ENCODE results near the gene EZH1. TPM values are rescaled to one million over a fixed set of nuclear protein-coding genes. Genes with fewer than 3 reads are reported as not detected.

EZH1 gene
- total RNA-seq, 1 donor from 2014 or later = 32.2 TPM

- Mint-ChIP-seq H3K27ac (ENCODE audit: unreplicated experiment) (peak overlapping the region; percentile 87), H3K4me1 (ENCODE audit: low read depth, unreplicated experiment) (peaks cover 16% of the 10 kb centered on the region), H3K27me3 (ENCODE audit: unreplicated experiment) (peaks cover 22% of the 10 kb centered on the region), H3K9me3 (ENCODE audit: unreplicated experiment) (peaks cover 15% of the 10 kb centered on the region), H3K36me3 (ENCODE audit: unreplicated experiment) (peaks cover 1% of the 10 kb centered on the region), H3K4me3 (ENCODE audit: unreplicated experiment) (peak overlapping the region; percentile 74)
- TF ChIP-seq CTCF (IDR thresholded peaks at IDR 0.05; ENCODE audit: partially characterized antibody, unreplicated experiment) = no peak
- no peak for DNase-seq
Measured at GRCh38 chr17:42680331-42680808, 64.5 kb downstream of the EZH1 start.

GRCh38 chr17:42679492-42680330, 65.1 kb downstream of the EZH1 start:
- peaks cover 23% of the 10 kb centered on the region for H3K27me3 Mint-ChIP-seq (ENCODE audit: unreplicated experiment)
- peak overlapping the region; percentile 80 for H3K4me3 Mint-ChIP-seq (ENCODE audit: unreplicated experiment)
- H3K4me1 Mint-ChIP-seq (ENCODE audit: low read depth, unreplicated experiment) = peaks cover 16% of the 10 kb centered on the region
- no peaks in the 10 kb centered on the region for H3K36me3 Mint-ChIP-seq (ENCODE audit: unreplicated experiment)
- peaks cover 16% of the 10 kb centered on the region for H3K9me3 Mint-ChIP-seq (ENCODE audit: unreplicated experiment)
- H3K27ac Mint-ChIP-seq (ENCODE audit: unreplicated experiment) = peak overlapping the region; percentile 100
- peak; percentile 90 for DNase-seq
- TF ChIP-seq CTCF (IDR thresholded peaks at IDR 0.05; ENCODE audit: partially characterized antibody, unreplicated experiment) = peak; percentile 95

- Mint-ChIP-seq H3K36me3 (ENCODE audit: unreplicated experiment) (no peaks in the 10 kb centered on the region), H3K4me1 (ENCODE audit: low read depth, unreplicated experiment) (peaks cover 15% of the 10 kb centered on the region), H3K4me3 (ENCODE audit: unreplicated experiment) (peak overlapping the region; percentile 89), H3K27ac (ENCODE audit: unreplicated experiment) (peak overlapping the region; percentile 100), H3K27me3 (ENCODE audit: unreplicated experiment) (peaks cover 26% of the 10 kb centered on the region), H3K9me3 (ENCODE audit: unreplicated experiment) (peaks cover 16% of the 10 kb centered on the region)
- no peak for TF ChIP-seq CTCF (IDR thresholded peaks at IDR 0.05; ENCODE audit: partially characterized antibody, unreplicated experiment)
- no peak for DNase-seq
Measured at GRCh38 chr17:42678951-42679491, 65.8 kb downstream of the EZH1 start.

- Mint-ChIP-seq H3K4me3 (ENCODE audit: unreplicated experiment) (peak overlapping the region; percentile 89), H3K36me3 (ENCODE audit: unreplicated experiment) (no peaks in the 10 kb centered on the region), H3K27ac (ENCODE audit: unreplicated experiment) (peak overlapping the region; percentile 100), H3K4me1 (ENCODE audit: low read depth, unreplicated experiment) (peaks cover 14% of the 10 kb centered on the region), H3K9me3 (ENCODE audit: unreplicated experiment) (peaks cover 16% of the 10 kb centered on the region), H3K27me3 (ENCODE audit: unreplicated experiment) (peaks cover 23% of the 10 kb centered on the region)
- TF ChIP-seq CTCF (IDR thresholded peaks at IDR 0.05; ENCODE audit: partially characterized antibody, unreplicated experiment) = no peak
- peak; percentile 96 for DNase-seq
Measured at GRCh38 chr17:42677921-42678781, 66.7 kb downstream of the EZH1 start.

All from glutamatergic neuron (in vitro differentiated cells).